Activated CD8-positive, alpha-beta memory T cell treated with anti-CD3 and anti-CD28 coated beads, Interleukin-2, amount 10 ng/mL, durations not matched to agents 7 days and 5 days (primary cell): ENCODE data around the gene SMPD4. TPM values are rescaled to one million over a fixed set of nuclear protein-coding genes. Genes with fewer than 3 reads are reported as not detected.
"Not testable (repeated sequence)": the region's sequence is repeated elsewhere in the genome, so short reads cannot be mapped to it uniquely, and the experiment has no call there.

ENCODE experiments used
- ATAC-seq: fragments of 150-1000 bp; cut with Tn5 transposase; one replicate; pipeline ENCODE4 v1.10.0; 2021; ENCODE audit warnings: moderate library complexity
- CTCF ChIA-PET: fragments of 350-600 bp; sonication (Branson Sonifier 250); formaldehyde crosslinking; loops from one replicate; lab custom pipeline; 2021; ENCODE audit warnings: antibody characterized with exemption; lab: Charles Lee
- DNase-seq: peaks from one replicate; pipeline ENCODE4 v3.0.0-alpha.2; 2020
- H3K27ac Mint-ChIP-seq: one replicate; pipeline ENCODE4 v1.8.0; 2021; ENCODE audit warnings: mild to moderate bottlenecking, mixed read lengths
- H3K27me3 Mint-ChIP-seq: one replicate; pipeline ENCODE4 v1.8.0; 2021; ENCODE audit warnings: mixed read lengths
- H3K36me3 Mint-ChIP-seq: one replicate; pipeline ENCODE4 v1.8.0; 2021; ENCODE audit warnings: mild to moderate bottlenecking, mixed read lengths
- H3K4me1 Mint-ChIP-seq: one replicate; pipeline ENCODE4 v1.8.0; 2021; ENCODE audit warnings: mixed read lengths
- H3K4me3 Mint-ChIP-seq: one replicate; pipeline ENCODE4 v1.8.0; 2021; ENCODE audit warnings: mild to moderate bottlenecking, moderate library complexity, mixed read lengths
- H3K9me3 Mint-ChIP-seq: one replicate; pipeline ENCODE4 v1.8.0; 2022; ENCODE audit warnings: low read depth, mixed read lengths
- total RNA-seq, 2 experiments: library from RNA; stranded (reverse); gene quantifications; one replicate each; pipeline ENCODE4 v1.2.3, GENCODE V29; 2021

SMPD4 gene
- total RNA-seq, 2 experiments from 2014 or later = 70.8 to 79.8 TPM

DNA sequence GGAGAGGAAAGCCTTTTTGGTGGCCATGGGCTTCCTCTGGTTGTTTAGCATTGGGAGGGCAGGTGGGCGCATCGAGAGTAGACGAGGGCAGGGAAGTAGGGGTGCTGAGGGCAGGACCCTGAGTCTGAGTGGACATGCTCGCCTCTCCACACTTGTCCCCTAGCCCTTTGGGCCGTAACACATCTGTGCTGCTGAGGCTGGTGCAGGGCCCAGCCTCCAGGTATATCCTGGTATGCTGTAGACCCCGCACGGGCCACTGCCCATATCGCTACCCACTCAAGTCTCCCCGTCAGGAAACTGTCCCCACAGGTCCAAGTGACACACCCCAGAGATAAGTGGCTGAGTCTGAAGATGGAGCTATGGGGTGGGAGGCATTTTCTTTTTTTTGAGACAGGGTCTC is 22.8 kb downstream of the SMPD4 start:
- no peak for ATAC-seq
- H3K9me3 Mint-ChIP-seq = no peaks in the 10 kb centered on the region
- H3K27me3 Mint-ChIP-seq = no peaks in the 10 kb centered on the region
- peaks cover 27% of the 10 kb centered on the region for H3K4me1 Mint-ChIP-seq
- DNase-seq = no peak
- CTCF ChIA-PET = no interaction called here
- no peak overlapping the region for H3K4me3 Mint-ChIP-seq
- peak overlapping the region; percentile 81 for H3K27ac Mint-ChIP-seq
- peaks cover 8% of the 10 kb centered on the region for H3K36me3 Mint-ChIP-seq

DNA sequence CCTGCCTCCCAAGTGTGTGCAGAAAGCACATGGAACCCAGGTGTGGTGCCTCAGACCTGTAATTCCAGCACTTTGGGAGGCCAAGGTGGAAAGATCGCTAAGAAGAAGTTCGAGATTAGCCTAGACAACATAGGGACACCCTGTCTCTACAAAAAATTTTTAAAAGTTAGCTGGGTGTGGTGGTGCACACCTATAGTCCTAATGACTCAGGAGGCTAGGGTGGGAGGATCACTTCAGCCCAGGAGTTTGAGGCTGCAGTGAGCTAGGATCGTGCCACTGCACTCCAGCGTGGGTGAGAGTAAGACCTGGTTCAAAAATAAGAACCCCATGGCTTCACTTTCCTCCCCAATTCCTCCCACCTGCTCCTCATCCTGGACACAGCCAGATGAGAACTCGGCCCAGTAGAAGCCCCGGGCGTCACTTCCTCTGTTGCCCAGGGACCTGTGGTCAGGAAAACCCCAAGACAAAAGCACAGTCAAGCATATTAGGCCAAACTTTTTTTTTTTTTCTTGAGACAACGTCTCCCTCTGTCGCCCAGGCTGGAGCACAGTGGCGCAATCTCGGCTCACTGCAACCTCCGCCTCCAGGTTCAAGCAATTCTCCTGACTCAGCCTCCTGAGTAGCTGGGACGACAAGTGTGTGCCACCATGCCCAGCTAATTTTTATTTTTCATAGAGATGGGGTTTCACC is 23.4 kb downstream of the SMPD4 start:
- H3K4me3 Mint-ChIP-seq, H3K27me3 Mint-ChIP-seq, CTCF ChIA-PET, H3K9me3 Mint-ChIP-seq: not testable (repeated sequence)
- Mint-ChIP-seq H3K27ac (peak overlapping the region; percentile 81), H3K36me3 (peaks cover 10% of the 10 kb centered on the region), H3K4me1 (peaks cover 27% of the 10 kb centered on the region)
- ATAC-seq (peak; percentile 56), DNase-seq (peak; percentile 62)

DNA sequence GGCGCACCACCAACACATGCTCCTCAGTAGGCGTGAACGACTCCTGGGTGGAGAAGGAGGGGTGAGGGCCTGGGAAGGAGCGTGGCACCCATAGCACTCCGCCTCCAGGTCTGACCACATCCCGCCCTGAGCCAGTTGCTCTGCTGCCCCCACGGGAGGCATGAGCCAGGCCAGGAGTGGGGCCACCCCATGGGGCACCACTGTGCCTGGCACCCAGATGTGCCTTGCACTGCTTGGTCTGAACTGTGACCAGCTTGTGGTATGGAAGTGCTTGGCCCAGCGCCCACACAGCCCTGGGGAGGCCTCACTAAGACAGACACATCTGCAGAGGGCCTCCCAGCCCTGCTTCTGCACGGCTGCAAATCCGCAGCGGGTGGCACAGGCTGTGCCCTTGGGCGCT is 24.0 kb downstream of the SMPD4 start:
- H3K4me3 Mint-ChIP-seq, H3K27me3 Mint-ChIP-seq, CTCF ChIA-PET, H3K9me3 Mint-ChIP-seq, DNase-seq: not testable (repeated sequence)
- Mint-ChIP-seq H3K36me3 (peaks cover 11% of the 10 kb centered on the region), H3K4me1 (peaks cover 27% of the 10 kb centered on the region), H3K27ac (peak overlapping the region; percentile 81)
- ATAC-seq = peak; percentile 11

DNA sequence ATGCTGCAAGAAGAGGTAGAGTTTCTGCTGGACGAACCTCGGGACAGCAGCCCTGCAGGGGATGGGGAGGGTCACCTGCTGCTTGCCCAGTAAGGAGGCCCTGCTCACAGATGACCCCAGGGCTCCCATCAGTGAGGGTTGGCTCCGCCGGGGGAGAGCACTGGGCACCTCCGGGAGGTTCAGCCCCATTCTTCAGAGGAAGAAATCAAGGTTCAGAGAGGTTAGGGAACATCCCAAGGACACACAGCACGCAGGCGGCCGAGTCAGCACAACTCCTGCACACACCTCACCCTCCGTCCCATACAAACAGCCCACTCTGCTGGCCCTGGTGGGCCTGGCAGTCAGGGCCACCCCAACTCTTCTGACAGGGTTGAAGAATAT is 24.8 kb downstream of the SMPD4 start:
- Mint-ChIP-seq H3K4me3 (no peak overlapping the region), H3K27me3 (no peaks in the 10 kb centered on the region), H3K4me1 (peaks cover 27% of the 10 kb centered on the region), H3K9me3 (no peaks in the 10 kb centered on the region), H3K36me3 (peaks cover 11% of the 10 kb centered on the region), H3K27ac (peak overlapping the region; percentile 62)
- no peak for ATAC-seq
- no peak for DNase-seq
- CTCF ChIA-PET = interaction anchor here (1.2 to 1.4 kb wide), 2 partner anchors 174 to 176 kb away, joined by 5 to 8 read pairs; no protein-coding TSS in a partner anchor

DNA sequence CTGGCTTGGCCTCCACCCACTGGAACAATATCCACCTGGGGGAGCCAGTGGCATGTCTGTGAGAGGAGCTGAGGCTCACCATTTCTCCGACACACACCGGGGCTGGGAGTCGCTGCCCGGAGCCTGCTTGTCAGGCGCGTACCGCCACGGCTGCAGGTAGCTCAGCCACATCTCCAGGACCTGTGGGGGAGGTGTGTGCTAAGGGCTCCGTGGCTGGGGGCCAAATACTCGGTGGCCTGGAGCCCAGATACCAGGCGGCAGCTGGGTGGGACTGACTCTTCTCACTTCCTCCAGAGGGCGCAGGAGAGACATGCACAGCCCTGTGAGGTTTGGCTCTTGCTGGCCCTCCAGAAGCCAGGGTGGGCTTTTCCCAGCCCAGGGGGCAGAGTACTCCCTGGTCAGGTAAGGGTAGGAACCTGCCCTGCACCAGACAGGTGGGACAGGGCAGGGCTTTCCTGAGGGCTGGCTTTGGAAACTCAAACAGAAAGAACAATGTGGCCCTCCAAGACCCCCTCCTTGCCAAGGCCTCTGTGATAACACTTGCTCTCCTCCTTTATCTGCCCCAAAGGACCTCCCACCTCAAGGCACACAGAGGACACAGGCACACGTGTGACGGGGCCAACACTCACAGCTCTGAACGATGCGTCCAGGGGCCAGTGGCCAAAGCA is 25.3 kb downstream of the SMPD4 start:
- ATAC-seq (peak; percentile 48), DNase-seq (peak; percentile 54)
- H3K4me1 Mint-ChIP-seq = peaks cover 27% of the 10 kb centered on the region
- not testable (repeated sequence) for H3K27me3 Mint-ChIP-seq, H3K27ac Mint-ChIP-seq, H3K9me3 Mint-ChIP-seq, H3K4me3 Mint-ChIP-seq, H3K36me3 Mint-ChIP-seq
- CTCF ChIA-PET = interaction anchor here (0.6 to 1.4 kb wide), 3 partner anchors 9 to 177 kb away, joined by 3 to 8 read pairs (median 5); no protein-coding TSS in a partner anchor

DNA sequence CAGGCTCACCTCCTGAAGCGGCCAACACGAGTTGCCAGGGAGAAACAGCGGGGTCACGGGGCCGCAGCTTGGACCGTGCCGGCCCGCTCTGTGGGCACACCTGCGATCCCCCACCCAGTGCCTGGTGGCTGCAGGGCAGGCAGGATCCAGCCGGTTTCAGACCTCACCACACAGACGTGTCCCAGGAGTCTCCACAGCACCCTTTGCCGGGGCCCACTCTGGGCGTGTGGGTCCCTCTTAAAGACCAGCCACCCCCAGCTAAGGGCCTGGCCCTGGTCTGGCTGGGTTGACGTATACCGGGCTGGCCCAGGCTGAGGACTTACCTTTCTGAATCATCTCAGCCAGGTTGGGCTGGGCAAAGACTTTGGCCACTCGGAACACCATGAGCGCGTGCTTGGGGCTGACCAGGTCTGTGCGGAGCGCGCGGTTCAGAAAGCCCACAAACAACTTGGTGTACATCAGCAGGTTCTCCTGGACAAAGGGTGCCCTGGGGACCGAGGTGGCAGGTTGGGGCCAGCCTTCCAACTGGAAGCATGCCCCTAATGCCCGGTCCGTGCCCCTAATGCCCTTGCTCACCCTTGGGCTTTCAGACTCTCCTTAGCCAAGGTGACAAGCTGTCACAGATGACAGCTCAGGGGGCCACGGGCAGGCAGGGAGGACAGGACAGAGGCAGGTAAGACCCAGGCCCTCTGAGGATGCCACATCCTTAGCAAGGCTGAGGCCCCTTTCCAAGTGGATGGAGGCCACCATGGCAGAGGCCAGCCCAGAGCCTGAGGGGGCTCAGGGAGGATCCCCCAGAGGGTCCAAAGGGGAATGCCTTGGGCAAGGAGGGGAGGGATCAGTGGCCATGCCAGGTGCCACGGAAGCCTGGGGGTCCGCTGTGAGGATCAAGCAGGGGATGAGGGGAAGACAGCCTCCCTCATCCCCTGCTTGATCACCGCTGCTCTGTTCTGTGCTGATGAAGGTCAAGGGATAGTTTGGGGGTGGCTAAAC is 26.3 kb downstream of the SMPD4 start:
- CTCF ChIA-PET = interaction anchor here (0.6 to 1.4 kb wide), 3 partner anchors 8 to 178 kb away, joined by 3 to 8 read pairs (median 5); no protein-coding TSS in a partner anchor
- Mint-ChIP-seq H3K27ac (no peak overlapping the region), H3K4me1 (peaks cover 24% of the 10 kb centered on the region), H3K36me3 (peaks cover 6% of the 10 kb centered on the region), H3K9me3 (no peaks in the 10 kb centered on the region), H3K4me3 (no peak overlapping the region), H3K27me3 (no peaks in the 10 kb centered on the region)
- ATAC-seq = no peak
- no peak for DNase-seq

DNA sequence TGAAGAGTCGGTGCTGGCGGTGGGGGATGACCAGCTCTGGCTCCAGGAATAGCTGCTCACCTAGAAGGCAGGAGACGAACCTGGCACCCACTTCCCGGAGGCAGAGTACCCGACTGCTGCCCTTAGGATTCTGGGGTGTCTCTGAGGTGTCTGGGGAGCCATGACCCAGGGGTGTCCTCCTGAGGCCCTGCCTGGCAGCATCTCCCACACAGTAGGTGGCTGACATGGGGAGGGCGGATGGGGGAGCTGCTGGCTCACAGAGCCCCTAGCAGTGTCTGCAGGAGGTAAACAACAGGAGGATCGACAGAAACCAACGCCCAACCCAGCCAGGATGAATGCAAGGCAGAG is 27.0 kb downstream of the SMPD4 start:
- H3K9me3 Mint-ChIP-seq, CTCF ChIA-PET, DNase-seq, H3K36me3 Mint-ChIP-seq, H3K4me3 Mint-ChIP-seq, H3K27me3 Mint-ChIP-seq, H3K27ac Mint-ChIP-seq, ATAC-seq: not testable (repeated sequence)
- peaks cover 19% of the 10 kb centered on the region for H3K4me1 Mint-ChIP-seq

DNA sequence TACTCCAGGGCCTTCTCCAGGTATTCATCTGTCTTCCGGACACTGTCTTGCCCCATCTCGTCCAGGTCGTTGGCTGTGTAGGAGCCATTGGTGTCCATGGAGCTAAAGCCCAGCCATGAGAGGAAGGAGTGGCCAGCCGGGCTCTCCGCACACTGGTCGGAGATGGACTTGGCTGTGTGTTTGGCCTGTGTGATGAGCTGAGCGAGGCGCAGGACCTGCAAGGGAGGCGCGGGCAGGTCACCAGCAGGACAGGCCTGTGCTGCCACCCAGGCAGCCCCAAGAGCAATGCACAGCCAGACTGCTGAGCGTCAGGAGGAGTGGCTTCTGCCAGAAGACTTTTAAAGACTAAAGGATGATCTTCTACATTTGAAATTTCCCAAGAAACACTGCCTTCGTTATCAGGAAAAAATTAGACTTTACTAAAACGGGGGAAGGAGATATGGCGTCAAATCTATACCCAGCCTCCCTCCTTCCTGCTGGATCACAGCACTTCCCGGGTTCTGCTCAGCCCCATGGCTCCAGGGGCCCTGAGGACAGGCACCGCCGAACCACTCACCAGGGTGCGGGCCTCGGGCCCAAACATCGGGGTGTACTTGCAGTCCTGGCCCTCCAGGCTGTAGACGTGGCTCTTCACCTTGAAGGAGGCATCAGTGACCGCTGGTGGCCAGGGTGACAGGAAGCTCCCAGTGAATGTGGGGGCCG is 27.5 kb downstream of the SMPD4 start:
- H3K4me3 Mint-ChIP-seq, H3K9me3 Mint-ChIP-seq, H3K27me3 Mint-ChIP-seq, CTCF ChIA-PET, ATAC-seq, H3K27ac Mint-ChIP-seq, DNase-seq, H3K36me3 Mint-ChIP-seq: not testable (repeated sequence)
- peaks cover 18% of the 10 kb centered on the region for H3K4me1 Mint-ChIP-seq

DNA sequence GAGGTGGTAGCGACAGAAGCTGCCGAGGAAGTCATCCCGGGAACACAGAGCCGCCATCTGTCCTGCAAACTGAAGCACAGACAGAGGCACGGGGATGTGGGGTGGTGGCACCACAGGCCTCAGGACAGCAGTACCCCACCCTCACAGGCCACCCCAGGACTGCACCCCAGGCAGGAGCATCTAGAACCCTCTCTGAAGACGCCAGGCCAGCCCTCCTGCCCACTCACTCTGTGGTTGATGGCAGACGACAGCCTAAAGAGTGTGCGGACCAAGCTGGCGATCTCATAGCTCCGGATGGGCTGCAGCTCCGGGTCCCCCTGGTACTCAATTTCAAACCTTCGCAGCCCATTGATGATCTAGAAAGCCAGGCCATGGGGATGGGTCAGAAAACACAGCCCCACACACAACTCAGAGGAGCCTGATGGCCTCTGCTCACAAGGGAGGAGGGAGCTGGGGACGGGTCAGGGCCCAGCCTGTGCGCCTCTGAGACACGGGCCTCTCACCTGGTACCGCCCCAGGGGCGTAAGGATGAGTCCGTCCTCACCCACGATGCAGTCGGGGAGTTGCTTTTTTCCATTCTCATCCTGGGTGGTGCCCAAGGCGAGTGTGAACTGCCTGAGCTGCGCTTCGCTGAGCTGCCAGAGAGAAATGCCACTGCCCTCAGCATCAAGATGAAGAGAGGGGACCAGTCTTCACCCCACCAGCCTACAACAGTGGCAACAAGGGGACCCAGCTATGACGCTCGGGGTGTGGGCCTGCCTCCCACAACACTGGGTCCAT is 28.4 kb downstream of the SMPD4 start:
- Mint-ChIP-seq H3K4me3 (no peak overlapping the region), H3K4me1 (peaks cover 13% of the 10 kb centered on the region), H3K27me3 (no peaks in the 10 kb centered on the region), H3K27ac (no peak overlapping the region), H3K36me3 (peaks cover 6% of the 10 kb centered on the region), H3K9me3 (no peaks in the 10 kb centered on the region)
- DNase-seq (no peak), ATAC-seq (no peak)
- CTCF ChIA-PET = no interaction called here

DNA sequence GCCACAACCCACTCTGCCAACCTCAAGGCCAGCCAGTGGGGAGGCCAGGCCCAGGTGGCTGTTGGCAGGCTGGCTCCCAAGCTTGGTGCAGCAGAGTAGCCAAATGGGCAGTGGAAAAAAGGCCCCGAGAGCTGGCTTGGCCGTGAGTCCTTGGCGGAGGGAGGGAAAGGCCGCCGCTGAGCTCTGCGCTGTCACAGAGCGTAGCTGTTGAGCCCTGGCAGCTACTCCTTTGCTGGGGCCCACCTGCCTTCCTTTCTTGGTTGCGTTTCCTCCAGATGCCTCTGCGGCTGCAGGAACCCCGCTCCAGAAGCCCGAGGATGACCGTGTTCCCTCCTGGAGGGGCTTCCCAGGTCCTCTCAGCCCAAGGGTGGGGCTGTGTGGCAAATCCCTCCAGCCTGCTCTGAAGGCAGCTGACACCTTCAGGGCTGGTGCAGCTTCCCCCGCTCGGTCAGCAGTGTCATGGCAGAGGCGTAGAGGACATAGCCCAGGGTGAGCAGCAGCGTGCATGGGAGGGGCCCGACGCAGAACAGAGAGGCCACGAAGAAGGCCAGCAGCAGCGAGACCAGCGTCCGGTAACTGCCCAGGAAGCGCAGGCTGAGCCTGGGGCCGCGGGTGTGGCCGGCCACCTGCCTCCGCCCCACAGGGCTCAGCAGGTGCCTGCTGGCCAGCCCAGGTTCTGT is 29.1 kb downstream of the SMPD4 start:
- ATAC-seq, H3K27me3 Mint-ChIP-seq, H3K36me3 Mint-ChIP-seq, DNase-seq, H3K4me3 Mint-ChIP-seq, H3K9me3 Mint-ChIP-seq, H3K27ac Mint-ChIP-seq, H3K4me1 Mint-ChIP-seq, CTCF ChIA-PET: not testable (repeated sequence)

DNA sequence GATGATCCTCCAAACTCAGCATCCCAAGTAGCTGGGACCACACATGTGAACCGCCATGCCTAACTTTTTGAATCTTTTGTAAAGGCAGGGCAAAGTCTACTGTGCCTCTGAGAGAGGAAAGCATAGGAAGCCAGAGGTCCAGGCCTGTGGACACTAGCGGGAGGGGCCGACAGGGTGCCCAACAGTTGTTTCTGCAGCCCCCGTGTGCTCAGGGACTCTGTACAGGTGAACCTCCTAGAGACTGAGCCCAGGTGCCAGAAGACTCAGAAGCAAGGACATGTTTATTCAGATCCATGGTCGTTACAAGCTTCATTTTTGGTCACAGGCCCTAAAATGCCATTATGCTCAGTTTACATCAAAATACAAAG is 30.3 kb downstream of the SMPD4 start:
- H3K27me3 Mint-ChIP-seq, H3K36me3 Mint-ChIP-seq, H3K9me3 Mint-ChIP-seq, H3K4me3 Mint-ChIP-seq, CTCF ChIA-PET, H3K27ac Mint-ChIP-seq, ATAC-seq, H3K4me1 Mint-ChIP-seq, DNase-seq: not testable (repeated sequence)
